ENCODE data around the gene MSN.

DNA sequence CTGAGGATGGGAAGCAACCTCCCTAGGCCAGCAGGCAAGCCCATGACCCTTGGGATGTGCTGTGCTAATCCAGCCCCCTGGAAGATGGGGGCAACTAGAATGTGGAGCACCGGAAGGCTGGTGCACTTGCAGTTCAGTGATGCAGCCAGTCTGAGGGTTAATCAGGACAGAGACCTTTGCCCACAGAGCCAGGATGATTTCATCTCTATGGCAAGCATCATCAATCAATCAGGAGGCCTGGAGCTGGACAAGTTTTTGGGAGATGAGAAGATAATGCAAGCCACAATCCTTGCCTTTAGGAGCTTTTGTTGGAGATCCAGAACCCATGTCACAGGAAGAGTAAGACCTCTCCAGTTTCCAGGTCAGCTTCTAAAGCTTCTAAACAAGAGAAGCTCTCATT, 15.4 kb upstream of the MSN start:
- TF ChIP-seq MIER3 (CRISPR knock-in tag; IDR thresholded peaks at IDR 0.05; ENCODE audit: borderline replicate concordance): no peak
- TF ChIP-seq SP1 (IDR thresholded peaks at IDR 0.05): no peak
- TF ChIP-seq SP1 (CRISPR knock-in tag; IDR thresholded peaks at IDR 0.05): no peak
- TF ChIP-seq, protein P1, sequence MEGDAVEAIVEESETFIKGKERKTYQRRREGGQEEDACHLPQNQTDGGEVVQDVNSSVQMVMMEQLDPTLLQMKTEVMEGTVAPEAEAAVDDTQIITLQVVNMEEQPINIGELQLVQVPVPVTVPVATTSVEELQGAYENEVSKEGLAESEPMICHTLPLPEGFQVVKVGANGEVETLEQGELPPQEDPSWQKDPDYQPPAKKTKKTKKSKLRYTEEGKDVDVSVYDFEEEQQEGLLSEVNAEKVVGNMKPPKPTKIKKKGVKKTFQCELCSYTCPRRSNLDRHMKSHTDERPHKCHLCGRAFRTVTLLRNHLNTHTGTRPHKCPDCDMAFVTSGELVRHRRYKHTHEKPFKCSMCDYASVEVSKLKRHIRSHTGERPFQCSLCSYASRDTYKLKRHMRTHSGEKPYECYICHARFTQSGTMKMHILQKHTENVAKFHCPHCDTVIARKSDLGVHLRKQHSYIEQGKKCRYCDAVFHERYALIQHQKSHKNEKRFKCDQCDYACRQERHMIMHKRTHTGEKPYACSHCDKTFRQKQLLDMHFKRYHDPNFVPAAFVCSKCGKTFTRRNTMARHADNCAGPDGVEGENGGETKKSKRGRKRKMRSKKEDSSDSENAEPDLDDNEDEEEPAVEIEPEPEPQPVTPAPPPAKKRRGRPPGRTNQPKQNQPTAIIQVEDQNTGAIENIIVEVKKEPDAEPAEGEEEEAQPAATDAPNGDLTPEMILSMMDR (CRISPR knock-in tag; IDR thresholded peaks at IDR 0.05): no peak
- TF ChIP-seq CHD2 (IDR thresholded peaks at IDR 0.05; ENCODE audit: low read depth, low read length): no peak
- no peak for TF ChIP-seq GPN1 (CRISPR knock-in tag; IDR thresholded peaks at IDR 0.05; ENCODE audit: borderline replicate concordance)
- TF ChIP-seq MAZ (IDR thresholded peaks at IDR 0.05; ENCODE audit: borderline replicate concordance, low read depth, low read length): no peak
- TF ChIP-seq MAZ (CRISPR knock-in tag; IDR thresholded peaks at IDR 0.05; ENCODE audit: low read depth): no peak

Measured in HepG2 (cell line).